ENCODE measurements around the gene RFK. TPM values are rescaled to one million over a fixed set of nuclear protein-coding genes. Genes with fewer than 3 reads are reported as not detected.

The RFK gene
- total RNA-seq, 1 donor from 2014 or later, result 14.9 TPM

DNA sequence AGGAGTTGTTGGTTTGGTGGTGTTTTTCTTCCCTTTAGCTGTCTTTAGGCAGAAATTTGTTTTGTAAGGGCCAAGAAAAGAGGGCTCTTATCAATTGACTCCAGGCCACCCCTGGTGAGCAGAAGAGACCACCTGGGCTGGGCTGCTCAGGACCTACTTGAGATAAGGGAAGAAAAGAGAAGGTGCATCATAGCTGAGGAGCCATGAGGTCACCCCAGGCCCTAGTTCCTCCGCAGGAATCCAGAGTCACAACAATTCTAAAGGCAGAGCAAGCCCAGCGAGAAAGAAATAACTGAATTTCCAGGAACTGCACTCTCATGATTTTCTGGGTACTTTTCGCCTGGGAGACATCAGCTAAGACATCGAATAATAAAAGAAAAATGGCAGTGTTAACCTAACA, 34.9 kb downstream of the RFK start:
- intact Hi-C loops (cut with micrococcal nuclease), result no loop called here
- Mint-ChIP-seq H3K9me3 (no peaks in the 10 kb centered on the region), H3K36me3 (ENCODE audit: low read depth) (no peaks in the 10 kb centered on the region), H3K27ac (no peak overlapping the region), H3K4me1 (ENCODE audit: low read depth) (no peaks in the 10 kb centered on the region), H3K27me3 (ENCODE audit: low read depth) (no peaks in the 10 kb centered on the region), H3K4me3 (ENCODE audit: low read depth) (no peak overlapping the region)
- no peak for DNase-seq (ENCODE audit: low spot score)

GRCh38 chr9:76358628-76359280, 35.5 kb downstream of the RFK start:
- Mint-ChIP-seq H3K4me3 (ENCODE audit: low read depth) (no peak overlapping the region), H3K27ac (no peak overlapping the region), H3K9me3 (no peaks in the 10 kb centered on the region), H3K36me3 (ENCODE audit: low read depth) (no peaks in the 10 kb centered on the region), H3K27me3 (ENCODE audit: low read depth) (no peaks in the 10 kb centered on the region), H3K4me1 (ENCODE audit: low read depth) (no peaks in the 10 kb centered on the region)
- intact Hi-C loops (cut with micrococcal nuclease), result no loop called here
- DNase-seq (ENCODE audit: low spot score), result no peak

- intact Hi-C loops (cut with micrococcal nuclease), result no loop called here
- no peaks in the 10 kb centered on the region for H3K4me1 Mint-ChIP-seq (ENCODE audit: low read depth)
- H3K9me3 Mint-ChIP-seq, result no peaks in the 10 kb centered on the region
- H3K27me3 Mint-ChIP-seq (ENCODE audit: low read depth), result no peaks in the 10 kb centered on the region
- DNase-seq (ENCODE audit: low spot score), result no peak
- no peak overlapping the region for H3K4me3 Mint-ChIP-seq (ENCODE audit: low read depth)
- H3K27ac Mint-ChIP-seq, result no peak overlapping the region
- H3K36me3 Mint-ChIP-seq (ENCODE audit: low read depth), result no peaks in the 10 kb centered on the region
Observed at GRCh38 chr9:76357555-76357954, 36.7 kb downstream of the RFK start.

DNA sequence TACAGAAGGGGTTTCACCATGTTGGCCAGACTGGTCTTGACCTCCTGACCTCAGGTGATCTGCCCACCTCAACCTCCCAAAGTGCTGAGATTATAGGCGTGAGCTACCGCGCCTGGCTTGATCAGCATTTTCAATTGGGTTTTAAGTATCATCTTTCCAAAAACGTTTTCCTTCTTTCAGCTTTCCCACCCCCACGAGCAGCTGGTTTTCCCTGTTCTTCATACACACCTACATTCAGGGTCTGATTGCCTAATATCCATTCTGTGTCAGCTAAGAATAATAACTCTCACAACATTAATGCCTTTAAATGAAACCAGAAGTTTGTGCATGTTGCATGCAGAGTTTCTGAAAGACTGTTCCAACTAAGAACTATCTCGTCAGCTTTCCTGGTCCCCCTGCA, 38.3 kb downstream of the RFK start:
- no peaks in the 10 kb centered on the region for H3K9me3 Mint-ChIP-seq
- no peaks in the 10 kb centered on the region for H3K36me3 Mint-ChIP-seq (ENCODE audit: low read depth)
- DNase-seq (ENCODE audit: low spot score), result no peak
- no peak overlapping the region for H3K27ac Mint-ChIP-seq
- no peaks in the 10 kb centered on the region for H3K27me3 Mint-ChIP-seq (ENCODE audit: low read depth)
- intact Hi-C loops (cut with micrococcal nuclease), result no loop called here
- H3K4me3 Mint-ChIP-seq (ENCODE audit: low read depth), result no peak overlapping the region
- no peaks in the 10 kb centered on the region for H3K4me1 Mint-ChIP-seq (ENCODE audit: low read depth)

GRCh38 chr9:76354221-76354620, 40.0 kb downstream of the RFK start:
- no peaks in the 10 kb centered on the region for H3K36me3 Mint-ChIP-seq (ENCODE audit: low read depth)
- H3K9me3 Mint-ChIP-seq, result no peaks in the 10 kb centered on the region
- no peak overlapping the region for H3K4me3 Mint-ChIP-seq (ENCODE audit: low read depth)
- intact Hi-C loops (cut with micrococcal nuclease), result no loop called here
- H3K4me1 Mint-ChIP-seq (ENCODE audit: low read depth), result no peaks in the 10 kb centered on the region
- H3K27ac Mint-ChIP-seq, result no peak overlapping the region
- DNase-seq (ENCODE audit: low spot score), result no peak
- no peaks in the 10 kb centered on the region for H3K27me3 Mint-ChIP-seq (ENCODE audit: low read depth)

DNA sequence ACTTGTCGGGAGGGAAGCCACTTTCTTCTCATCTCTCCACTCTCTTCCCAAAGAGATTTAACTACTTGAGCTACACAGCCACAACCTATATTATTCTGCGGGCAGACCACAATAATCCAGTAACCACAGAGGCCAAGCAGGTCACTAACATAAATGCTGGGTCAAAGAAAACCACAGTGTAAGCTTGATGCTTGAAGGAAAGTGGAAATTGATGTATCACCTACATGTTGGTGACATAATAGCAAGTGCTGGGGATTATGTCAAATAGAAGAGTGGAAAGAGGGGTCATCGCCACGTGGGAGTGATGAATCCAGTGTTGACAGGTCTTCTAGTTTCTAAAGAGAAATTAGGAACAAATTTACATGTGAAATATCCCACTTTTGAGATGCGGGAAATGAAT, 40.9 kb downstream of the RFK start:
- Mint-ChIP-seq H3K27me3 (ENCODE audit: low read depth) (no peaks in the 10 kb centered on the region), H3K4me3 (ENCODE audit: low read depth) (no peak overlapping the region), H3K9me3 (no peaks in the 10 kb centered on the region), H3K36me3 (ENCODE audit: low read depth) (no peaks in the 10 kb centered on the region), H3K27ac (no peak overlapping the region), H3K4me1 (ENCODE audit: low read depth) (no peaks in the 10 kb centered on the region)
- intact Hi-C loops (cut with micrococcal nuclease), result no loop called here
- no peak for DNase-seq (ENCODE audit: low spot score)

- no peak overlapping the region for H3K4me3 Mint-ChIP-seq (ENCODE audit: low read depth)
- intact Hi-C loops (cut with micrococcal nuclease), result no loop called here
- H3K36me3 Mint-ChIP-seq (ENCODE audit: low read depth), result no peaks in the 10 kb centered on the region
- no peak overlapping the region for H3K27ac Mint-ChIP-seq
- no peak for DNase-seq (ENCODE audit: low spot score)
- no peaks in the 10 kb centered on the region for H3K27me3 Mint-ChIP-seq (ENCODE audit: low read depth)
- no peaks in the 10 kb centered on the region for H3K4me1 Mint-ChIP-seq (ENCODE audit: low read depth)
- no peaks in the 10 kb centered on the region for H3K9me3 Mint-ChIP-seq
Observed at GRCh38 chr9:76352026-76352620, 42.1 kb downstream of the RFK start.

DNA sequence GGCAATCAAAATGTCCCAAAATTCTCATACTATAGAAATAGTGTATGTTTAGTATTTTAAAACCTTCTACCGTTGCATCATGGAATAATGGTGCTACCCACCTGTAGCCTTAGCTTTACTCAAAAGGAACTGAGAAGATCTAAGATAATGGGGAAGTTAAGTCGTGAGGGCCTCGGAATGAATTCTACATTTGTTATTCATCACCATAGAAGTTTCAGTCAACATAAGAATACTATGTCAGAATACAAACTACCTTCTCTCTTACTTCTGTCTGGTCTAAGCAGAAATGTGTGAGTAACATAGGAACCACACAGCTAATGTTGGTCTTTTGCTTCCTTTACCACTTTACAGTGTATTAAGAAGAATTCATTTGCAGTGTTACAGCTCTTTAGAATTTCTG, 43.2 kb downstream of the RFK start:
- intact Hi-C loops (cut with micrococcal nuclease), result no loop called here
- no peak for DNase-seq (ENCODE audit: low spot score)
- no peaks in the 10 kb centered on the region for H3K4me1 Mint-ChIP-seq (ENCODE audit: low read depth)
- H3K36me3 Mint-ChIP-seq (ENCODE audit: low read depth), result no peaks in the 10 kb centered on the region
- H3K27ac Mint-ChIP-seq, result peak overlapping the region; percentile 66
- H3K9me3 Mint-ChIP-seq, result no peaks in the 10 kb centered on the region
- H3K27me3 Mint-ChIP-seq (ENCODE audit: low read depth), result no peaks in the 10 kb centered on the region
- no peak overlapping the region for H3K4me3 Mint-ChIP-seq (ENCODE audit: low read depth)

DNA sequence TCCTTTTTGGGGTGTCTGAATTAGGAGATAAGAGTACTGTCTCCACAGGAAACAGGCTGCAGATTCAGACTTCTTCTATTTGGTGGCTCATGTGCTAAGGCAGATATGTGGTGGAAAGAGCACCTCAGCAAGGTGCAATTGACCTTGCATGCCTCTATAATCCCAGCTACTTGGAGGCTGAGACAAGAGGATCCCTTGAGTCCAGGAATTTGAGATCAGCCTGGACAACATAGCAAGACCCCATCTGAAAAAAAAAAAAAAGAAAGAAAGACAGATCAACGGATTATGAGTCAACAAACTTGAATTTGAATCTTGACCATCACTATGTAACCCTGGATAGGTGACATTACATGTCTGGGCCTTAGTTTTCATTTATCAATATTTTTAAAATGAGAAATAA, 44.4 kb downstream of the RFK start:
- intact Hi-C loops (cut with micrococcal nuclease), result no loop called here
- no peaks in the 10 kb centered on the region for H3K27me3 Mint-ChIP-seq (ENCODE audit: low read depth)
- H3K36me3 Mint-ChIP-seq (ENCODE audit: low read depth), result no peaks in the 10 kb centered on the region
- no peak for DNase-seq (ENCODE audit: low spot score)
- no peak overlapping the region for H3K4me3 Mint-ChIP-seq (ENCODE audit: low read depth)
- no peaks in the 10 kb centered on the region for H3K9me3 Mint-ChIP-seq
- no peak overlapping the region for H3K27ac Mint-ChIP-seq
- H3K4me1 Mint-ChIP-seq (ENCODE audit: low read depth), result no peaks in the 10 kb centered on the region

DNA sequence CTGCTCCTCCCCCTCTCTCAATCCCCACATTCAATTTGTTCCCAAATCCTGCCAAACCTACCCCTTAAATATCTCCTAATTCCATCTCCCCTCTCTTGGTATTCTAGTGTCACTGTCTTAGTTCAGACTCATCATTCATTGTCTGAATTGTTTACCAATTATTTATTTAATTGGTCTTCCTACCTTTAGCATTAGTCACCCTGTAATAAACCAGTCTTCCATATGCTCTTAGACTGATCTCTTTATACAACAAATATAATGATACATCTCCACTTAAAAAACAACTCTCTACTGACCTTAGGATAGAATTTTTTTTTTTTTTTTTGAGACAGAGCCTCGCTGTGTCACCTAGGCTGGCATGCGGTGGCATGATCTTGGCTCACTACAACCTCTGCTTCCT, 51.4 kb downstream of the RFK start:
- DNase-seq (ENCODE audit: low spot score), result no peak
- no peaks in the 10 kb centered on the region for H3K9me3 Mint-ChIP-seq
- no peak overlapping the region for H3K4me3 Mint-ChIP-seq (ENCODE audit: low read depth)

DNA sequence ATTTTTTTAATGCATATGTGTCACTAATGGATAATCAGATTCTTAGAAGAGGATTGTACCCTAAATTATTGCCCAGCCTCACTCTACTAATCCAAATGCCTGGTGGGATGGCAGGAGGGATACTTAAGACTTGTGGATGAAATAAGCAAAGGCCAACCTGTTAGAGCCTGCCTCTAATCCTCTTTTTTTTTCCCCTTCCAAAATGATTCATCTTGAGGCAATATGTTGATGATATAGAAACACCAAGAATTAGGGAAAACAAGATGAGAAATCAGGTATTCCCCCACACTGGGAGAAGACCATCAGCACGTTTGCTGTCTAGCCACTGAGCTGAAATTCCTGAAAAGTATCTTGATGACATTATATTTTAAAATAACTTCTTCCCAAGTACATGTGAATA, 52.0 kb downstream of the RFK start:
- H3K4me1 Mint-ChIP-seq (ENCODE audit: low read depth), result no peaks in the 10 kb centered on the region
- no peaks in the 10 kb centered on the region for H3K36me3 Mint-ChIP-seq (ENCODE audit: low read depth)
- no peak overlapping the region for H3K27ac Mint-ChIP-seq
- intact Hi-C loops (cut with micrococcal nuclease), result no loop called here
- DNase-seq (ENCODE audit: low spot score), result no peak
- H3K4me3 Mint-ChIP-seq (ENCODE audit: low read depth), result no peak overlapping the region
- H3K9me3 Mint-ChIP-seq, result no peaks in the 10 kb centered on the region
- peaks cover 3% of the 10 kb centered on the region for H3K27me3 Mint-ChIP-seq (ENCODE audit: low read depth)

More for the DNA sequence above, 51.4 kb downstream of the RFK start:
- Mint-ChIP-seq H3K4me1 (ENCODE audit: low read depth) (no peaks in the 10 kb centered on the region), H3K27ac (no peak overlapping the region), H3K27me3 (ENCODE audit: low read depth) (peaks cover 3% of the 10 kb centered on the region), H3K36me3 (ENCODE audit: low read depth) (no peaks in the 10 kb centered on the region)
- intact Hi-C loops (cut with micrococcal nuclease), result no loop called here

DNA sequence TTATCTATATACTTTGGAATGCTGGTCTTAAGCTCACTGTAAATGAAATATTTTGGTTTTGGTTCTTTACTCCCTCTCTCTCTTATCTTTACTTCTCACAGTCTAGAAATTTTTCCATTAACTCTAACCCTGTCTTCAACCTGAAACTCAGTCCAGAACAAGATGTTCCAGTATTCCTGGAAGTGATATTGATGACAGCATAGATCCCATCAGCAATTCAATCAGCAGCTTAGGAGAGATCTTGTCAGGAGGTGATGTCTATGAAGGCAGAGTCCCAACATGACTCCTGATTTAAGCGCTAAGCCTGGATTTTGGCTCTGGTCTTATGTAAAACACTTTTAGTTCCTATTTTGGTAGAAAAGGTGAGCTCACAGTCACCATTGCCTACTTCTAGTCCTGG, 52.6 kb downstream of the RFK start:
- Mint-ChIP-seq H3K36me3 (ENCODE audit: low read depth) (no peaks in the 10 kb centered on the region), H3K9me3 (no peaks in the 10 kb centered on the region), H3K27me3 (ENCODE audit: low read depth) (peaks cover 3% of the 10 kb centered on the region), H3K27ac (no peak overlapping the region), H3K4me3 (ENCODE audit: low read depth) (no peak overlapping the region), H3K4me1 (ENCODE audit: low read depth) (no peaks in the 10 kb centered on the region)
- intact Hi-C loops (cut with micrococcal nuclease), result no loop called here
- DNase-seq (ENCODE audit: low spot score), result no peak

DNA sequence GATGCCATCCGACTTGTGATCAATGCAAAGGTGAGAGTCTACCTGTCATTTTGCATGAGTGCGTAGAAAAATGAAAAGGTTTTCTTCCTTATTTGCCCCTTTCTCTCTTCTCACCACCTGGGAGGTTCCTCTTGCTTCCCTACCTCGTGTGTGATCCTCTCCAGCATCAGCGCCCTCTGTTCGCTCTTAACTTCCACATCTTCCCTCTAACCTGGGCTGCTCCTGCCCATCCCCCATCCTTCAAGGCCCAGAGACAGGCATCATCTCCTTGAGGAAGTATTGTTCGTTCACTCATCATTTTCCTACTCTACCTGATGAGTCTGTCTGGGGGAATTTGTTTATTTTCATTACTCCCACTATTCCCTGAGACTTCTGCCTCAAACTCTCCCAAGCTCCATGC, 55.8 kb downstream of the RFK start:
- intact Hi-C loops (cut with micrococcal nuclease), result no loop called here
- Mint-ChIP-seq H3K4me1 (ENCODE audit: low read depth) (peaks cover 3% of the 10 kb centered on the region), H3K9me3 (no peaks in the 10 kb centered on the region), H3K36me3 (ENCODE audit: low read depth) (no peaks in the 10 kb centered on the region), H3K27ac (no peak overlapping the region), H3K4me3 (ENCODE audit: low read depth) (no peak overlapping the region), H3K27me3 (ENCODE audit: low read depth) (peaks cover 3% of the 10 kb centered on the region)
- DNase-seq (ENCODE audit: low spot score), result no peak

DNA sequence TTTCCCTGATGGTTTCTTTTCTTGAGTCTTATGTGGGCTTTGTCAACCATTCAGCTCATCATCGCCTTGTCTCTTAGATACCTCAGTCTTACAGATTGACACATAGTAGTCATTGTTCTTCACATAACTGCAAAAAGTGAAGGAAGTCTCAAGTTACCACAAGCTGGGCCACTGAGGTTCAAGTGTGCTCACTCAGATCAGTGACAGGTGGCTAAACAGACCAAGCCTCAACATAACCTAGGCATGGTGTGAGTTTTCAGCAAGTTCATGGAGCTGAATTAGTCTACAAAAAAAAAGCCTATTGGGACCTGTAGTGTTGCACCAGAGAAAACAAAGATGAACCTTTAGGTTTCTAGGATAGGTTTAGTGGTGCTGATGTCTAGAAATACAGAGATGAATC, 58.2 kb downstream of the RFK start:
- Mint-ChIP-seq H3K4me3 (ENCODE audit: low read depth) (no peak overlapping the region), H3K9me3 (no peaks in the 10 kb centered on the region), H3K27me3 (ENCODE audit: low read depth) (no peaks in the 10 kb centered on the region), H3K4me1 (ENCODE audit: low read depth) (peaks cover 3% of the 10 kb centered on the region), H3K27ac (no peak overlapping the region), H3K36me3 (ENCODE audit: low read depth) (no peaks in the 10 kb centered on the region)
- no peak for DNase-seq (ENCODE audit: low spot score)
- intact Hi-C loops (cut with micrococcal nuclease), result no loop called here
